GM19025 (cell line): ENCODE results near the gene C2CD4A.

ENCODE experiments used
- ATAC-seq: cut with Tn5 transposase; IDR thresholded peaks from one replicate; pipeline ENCODE4 v1.9.1; 2021; ENCODE audit warnings: mild to moderate bottlenecking, low read depth, moderate library complexity; ENCODE audit not compliant: unreplicated experiment

Gene C2CD4A

DNA sequence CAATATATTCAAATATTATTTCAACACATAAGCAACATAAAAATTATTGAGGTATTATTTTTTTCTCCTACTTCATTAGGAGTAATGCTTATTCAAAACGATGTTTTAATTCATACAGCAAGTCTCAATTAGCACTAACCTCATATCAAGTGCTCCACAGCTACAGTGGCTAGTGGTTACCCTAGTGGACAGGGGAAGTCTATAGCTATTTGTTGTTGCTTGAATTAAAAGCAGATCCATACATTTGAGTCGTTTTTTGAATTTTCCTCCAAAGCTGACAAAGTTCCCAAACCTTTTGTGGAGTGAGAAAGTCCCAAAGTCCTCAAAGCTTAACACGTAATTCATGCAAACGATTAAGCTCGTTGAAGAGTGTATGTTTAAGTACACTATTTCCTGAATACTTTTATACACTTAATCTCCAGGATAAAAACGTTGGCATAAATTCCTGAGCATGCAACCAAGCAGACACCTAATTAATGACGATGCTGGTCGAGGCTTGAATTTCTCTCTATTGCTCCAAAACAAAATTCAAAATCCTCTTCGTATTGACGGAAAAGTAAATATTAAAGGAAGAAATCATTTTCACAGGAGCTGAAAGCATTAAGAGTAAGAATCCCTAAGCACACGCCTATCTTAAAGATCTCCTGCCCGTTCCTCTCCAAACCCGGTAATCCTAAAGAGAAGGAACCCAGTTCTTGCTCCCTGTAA is 7.5 kb upstream of the C2CD4A start:
- ATAC-seq, result no peak

DNA sequence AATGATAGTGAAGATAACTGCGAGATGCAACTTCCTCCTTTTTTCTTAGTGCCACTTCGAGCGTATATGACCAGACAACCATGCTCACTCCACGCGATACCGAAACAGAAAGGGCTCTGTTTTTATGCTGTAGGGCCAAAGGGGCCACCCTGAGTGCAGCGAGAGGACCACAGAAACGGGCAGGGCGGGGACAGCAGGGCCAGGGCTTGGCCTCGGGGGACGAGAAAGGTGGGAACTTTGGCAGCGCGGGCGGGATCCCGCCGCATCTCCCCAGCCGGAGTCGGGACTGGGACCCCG is 7.0 kb upstream of the C2CD4A start:
- ATAC-seq, result peak; percentile 72

DNA sequence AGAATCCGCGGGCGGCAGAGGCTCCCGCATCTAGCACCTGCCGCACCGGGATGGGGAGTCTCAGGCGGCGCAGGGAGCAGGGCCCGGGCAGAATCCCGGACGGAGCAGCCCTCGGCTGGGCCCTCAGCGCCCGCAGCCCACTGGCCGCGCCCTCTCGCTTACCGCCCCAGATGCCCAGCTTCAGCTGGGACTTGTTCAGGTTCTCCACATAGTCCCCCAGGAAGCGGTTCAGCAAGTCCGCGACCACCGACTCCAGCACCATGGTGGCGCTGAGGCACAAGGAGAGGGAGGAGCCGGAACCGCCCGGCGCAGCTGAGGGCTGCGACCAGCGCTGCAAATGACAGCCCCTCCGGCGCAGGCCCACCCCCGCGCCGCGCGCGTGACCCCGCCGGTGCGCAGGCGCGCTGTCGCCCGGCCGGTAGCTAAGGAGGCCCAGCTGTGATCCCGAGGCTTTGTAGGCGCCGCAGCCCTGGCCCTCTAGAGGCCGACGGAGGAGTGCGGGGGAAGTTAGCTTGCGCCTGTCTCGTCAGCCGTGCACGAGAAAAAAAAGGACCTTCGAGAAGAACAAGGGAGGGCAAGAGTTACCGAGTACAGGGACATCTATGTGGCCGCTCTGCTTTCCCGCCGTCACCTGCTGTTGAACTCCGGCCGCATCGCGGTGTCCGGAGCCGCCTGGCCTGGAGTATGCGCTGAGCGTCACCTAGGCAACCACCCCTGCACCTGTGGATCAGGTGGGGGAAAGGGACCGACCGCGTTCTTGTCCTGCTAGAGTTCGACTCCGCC is 6.5 kb upstream of the C2CD4A start, which contains the start of gene VPS13C:
Gene VPS13C, minus strand, starts transcription at position 335 of the 783 bp plus-strand sequence. Its CDS starts 73 bp downstream, at position 262.
- ATAC-seq, result peak; percentile 81

DNA sequence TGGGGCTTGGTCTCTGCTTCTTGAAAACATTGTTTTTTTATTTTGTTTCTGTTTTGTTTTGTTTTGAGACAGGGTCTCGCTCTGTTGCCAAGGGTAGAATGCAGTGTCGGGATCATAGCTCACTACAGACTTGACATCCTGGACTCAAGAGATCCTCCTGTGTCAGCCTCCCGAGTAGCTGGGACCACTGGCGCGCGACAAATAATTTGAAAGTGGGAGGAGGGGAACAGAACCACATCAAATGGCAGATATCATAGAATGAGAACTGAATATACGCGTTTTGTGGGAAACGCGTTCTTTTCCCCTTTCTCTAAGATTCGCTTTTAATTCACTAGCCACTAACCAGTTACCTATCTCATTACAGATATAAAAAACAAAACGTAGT is 5.9 kb upstream of the C2CD4A start:
- no peak for ATAC-seq

DNA sequence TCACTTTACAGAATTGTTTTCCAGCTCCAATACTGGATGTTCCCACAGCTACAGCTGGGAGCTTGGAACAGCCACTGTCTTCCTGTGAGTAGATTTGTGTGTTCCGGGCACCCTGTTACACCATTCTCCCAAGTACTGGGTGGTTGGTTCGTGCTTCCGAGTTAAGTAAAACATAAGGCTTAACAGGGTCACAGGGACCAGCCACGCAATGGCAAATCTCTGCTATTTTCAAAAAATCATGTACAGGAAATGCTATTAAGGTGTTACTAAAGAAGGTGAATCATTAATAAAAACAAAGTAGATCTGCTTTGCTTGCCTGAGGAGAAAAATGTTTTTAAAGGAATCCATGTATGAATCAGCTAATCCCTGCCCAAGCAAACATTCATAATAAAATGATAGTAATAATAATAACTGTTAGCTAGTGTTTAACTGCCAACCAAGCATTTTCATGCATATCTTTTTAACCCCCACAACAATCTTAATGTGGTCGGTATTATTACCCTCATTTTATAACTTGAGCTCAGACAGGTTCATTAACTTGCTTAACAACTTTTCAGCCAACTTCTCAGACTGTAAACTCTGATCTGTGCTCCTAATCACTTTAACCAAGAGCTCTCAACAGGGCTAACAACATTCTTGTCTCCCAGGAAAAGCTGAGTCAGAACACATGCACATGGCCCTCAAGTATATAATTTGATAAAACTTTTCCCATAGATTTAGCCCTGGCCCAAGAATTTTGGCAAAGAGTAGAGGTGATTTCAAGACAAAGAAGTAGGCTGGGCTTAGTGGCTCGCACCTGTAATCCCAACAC is 2.7 kb upstream of the C2CD4A start:
- ATAC-seq, result no peak

- no peak for ATAC-seq
Observed at GRCh38 chr15:62067448-62068044, 769 bp downstream of the C2CD4A start.

GRCh38 chr15:62068071-62068809 is 1.5 kb downstream of the C2CD4A start:
- no peak for ATAC-seq

- ATAC-seq, result no peak
Observed at GRCh38 chr15:62068810-62069167, 2.0 kb downstream of the C2CD4A start.

DNA sequence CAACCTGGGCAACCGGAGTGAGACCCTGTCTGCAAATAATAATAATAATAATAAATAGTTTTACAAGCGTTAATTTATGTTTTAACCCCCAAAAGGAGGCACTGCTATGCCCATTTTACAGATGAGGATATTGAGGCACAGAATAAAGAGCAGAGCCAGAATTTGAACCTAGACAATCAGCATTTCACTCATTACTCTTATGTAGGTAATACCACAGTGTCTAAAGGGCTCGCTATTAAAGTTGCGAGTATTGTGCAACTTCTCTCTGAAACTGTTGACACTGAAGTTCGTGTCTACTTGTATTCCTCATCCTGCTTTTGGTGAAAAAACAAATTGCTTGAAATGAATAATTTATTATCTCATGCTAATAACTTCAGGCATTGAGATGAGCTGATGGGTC is 2.8 kb downstream of the C2CD4A start:
- no peak for ATAC-seq

GRCh38 chr15:62071711-62072308 is 5.0 kb downstream of the C2CD4A start:
- no peak for ATAC-seq

DNA sequence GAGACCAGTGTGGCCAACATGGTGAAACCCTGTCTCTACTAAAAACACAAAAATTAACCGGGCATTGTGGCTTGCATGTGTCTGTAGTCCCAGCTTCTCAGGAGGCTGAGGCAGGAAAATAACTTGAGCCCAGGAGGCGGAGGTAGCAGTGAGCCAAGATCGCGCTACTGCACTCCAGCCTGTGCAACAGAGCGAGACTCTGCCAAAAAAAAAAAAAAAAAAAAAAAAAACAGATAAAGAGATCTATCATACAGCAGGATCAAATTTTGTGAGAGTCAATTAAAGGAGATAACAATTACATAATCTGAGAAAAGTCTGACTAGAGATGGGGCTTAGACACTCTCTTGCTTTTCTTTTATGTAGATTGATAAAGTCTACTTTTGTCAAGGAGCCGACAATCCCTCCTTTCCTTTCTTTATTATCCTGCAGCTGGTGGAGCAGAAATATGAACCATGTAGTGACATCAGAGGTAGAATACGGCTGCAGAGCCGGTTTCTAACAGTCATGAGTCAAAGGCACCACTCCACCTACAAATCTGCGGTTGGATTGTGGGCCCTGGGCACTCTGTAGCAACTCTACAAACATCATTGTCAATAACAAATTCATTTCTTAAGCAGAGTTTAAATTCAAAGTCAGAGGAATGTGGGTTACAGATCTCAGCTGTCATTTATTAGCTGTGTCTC is 9.0 kb downstream of the C2CD4A start:
- ATAC-seq, result no peak

DNA sequence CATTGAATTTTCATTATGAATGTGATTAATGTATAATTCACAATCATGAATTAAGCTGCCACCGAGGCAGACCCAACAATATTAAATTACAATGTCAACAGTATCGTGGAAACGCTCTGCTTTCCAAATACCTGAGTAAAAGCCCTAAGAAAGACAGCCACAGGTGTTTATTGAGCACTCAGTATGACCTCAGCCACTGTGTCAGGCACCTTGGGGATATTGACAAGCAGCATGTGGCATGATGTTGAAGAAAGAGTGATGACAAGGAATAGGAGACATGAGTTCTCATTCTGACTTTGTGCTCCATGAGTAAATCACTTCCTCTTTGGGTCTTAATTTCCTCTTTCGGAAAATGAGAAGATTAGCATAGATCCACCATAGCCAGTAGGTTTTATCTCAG is 12.8 kb downstream of the C2CD4A start:
- ATAC-seq, result no peak

- ATAC-seq, result no peak
Observed at GRCh38 chr15:62083194-62084154, 16.7 kb downstream of the C2CD4A start.

DNA sequence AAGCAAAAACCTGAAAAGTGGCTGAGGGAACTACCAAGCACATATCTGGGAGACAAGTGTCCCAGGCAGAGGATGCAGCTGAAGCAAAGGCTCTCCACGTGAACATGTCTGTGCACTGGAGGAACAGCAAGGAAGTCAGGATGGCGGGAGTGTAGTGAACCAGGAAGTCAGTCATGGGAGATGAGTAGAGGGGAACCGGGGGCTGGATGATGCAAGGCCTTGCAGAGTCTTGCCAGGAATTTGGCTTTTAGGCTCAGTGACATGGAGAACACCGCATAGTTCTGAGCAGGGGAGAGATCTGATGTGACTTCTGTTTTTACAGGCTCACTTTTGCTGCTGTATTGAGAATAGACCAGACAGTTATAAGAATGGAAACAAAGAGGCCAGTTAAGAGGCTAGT is 19.0 kb downstream of the C2CD4A start:
- ATAC-seq, result no peak

- ATAC-seq, result no peak
Observed at GRCh38 chr15:62087671-62088352, 21.0 kb downstream of the C2CD4A start.

DNA sequence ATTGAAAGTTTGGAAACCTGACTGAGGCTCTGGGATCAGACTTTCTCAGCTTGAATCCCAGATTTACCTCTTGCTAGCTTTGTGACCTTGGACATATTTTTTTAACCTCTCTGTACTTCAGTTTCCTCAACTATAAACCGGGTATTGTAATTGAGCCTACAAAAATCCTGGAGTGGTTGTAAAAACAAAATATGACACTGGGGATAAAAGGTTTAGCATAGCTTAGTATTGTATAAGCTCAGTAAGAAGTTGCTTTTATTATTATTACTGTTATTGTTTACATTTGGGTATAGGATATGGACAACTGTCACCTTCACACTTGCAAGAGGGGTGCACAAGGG is 21.5 kb downstream of the C2CD4A start:
- no peak for ATAC-seq

DNA sequence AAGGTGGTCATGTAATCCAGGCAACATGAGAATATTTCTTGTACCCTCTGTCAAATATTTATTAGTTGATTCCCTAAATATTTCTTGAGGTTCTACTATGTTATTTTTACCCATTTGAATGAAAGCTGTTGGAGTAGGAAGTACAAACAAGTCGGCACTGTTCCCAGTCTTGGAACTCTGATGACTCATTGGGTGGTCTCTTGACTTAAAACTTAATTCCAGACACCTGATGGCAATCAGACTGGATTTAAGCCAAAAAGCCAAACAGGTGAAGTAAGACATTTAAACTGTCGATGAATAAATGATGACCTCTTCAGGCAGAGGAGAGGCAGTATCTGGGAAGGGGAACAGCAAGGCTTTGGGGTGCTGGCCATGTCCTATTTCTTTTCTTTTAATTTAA is 22.8 kb downstream of the C2CD4A start:
- no peak for ATAC-seq

DNA sequence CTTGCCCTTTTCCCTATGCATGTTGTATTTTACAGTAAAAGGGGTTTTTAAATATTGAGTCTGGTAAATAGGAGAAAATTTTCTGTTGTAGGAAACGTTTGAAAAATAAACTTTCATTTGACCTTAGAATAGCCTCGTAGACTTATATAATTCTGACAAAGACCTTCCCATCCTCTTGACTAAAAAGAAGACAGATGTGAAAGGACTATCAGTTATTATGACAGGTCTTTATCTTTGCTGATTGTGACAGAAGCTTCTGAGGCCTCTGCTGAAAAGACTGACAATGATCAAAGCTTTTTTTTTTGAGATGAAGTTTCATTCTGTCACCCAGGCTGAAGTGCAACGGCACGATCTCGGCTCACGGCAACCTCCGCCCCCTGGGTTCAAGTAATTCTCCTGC is 24.2 kb downstream of the C2CD4A start:
- ATAC-seq, result no peak
